CD4-positive, alpha-beta T cell treated with Interleukin-1 beta for 1 hour (primary cell): Measurements from ENCODE around the gene PCDHB5.
"Not testable (repeated sequence)": the region's sequence is repeated elsewhere in the genome, so short reads cannot be mapped to it uniquely, and the experiment has no call there.

ENCODE experiments used
- DNase-seq, 2 donors: peaks; one replicate each; pipeline ENCODE4 v3.0.0-alpha.2; 2020 to 2022

PCDHB5 gene

DNA sequence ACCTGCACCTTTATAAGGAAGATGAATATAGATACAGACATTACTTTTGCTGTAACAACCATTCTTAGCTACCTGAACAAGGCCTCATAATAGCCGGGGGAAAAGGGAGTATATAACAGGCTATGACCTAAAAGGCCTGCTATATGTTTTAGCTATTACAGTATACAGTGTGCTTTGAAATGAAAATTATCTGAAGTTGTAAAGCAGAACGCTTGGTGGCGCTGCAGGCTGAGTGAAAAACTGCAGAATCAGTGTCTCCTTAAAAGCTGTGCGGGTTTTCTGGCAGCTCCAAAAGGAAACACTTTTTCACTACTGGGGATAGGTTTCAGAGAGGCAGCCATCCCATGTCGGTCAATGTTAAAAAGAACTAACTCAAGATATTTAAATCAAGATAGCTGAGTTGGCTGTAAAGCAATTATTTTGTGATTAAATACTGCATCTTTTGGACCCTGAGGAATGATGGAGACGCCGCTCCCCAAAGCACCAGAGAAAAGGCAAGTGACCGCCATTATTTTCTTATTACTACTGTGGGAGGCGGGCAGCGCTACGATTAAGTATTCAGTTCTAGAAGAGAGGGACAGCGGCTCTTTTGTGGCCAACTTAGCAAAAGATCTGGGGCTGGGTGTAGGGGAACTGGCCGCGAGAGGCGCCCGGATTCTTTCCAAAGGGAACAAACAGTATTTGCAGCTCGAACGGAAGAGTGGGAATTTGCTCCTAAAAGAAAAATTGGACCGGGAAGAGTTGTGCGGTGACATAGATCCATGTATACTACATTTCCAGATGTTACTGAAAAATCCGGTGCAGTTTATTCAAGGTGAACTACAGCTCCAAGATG is 20.8 kb downstream of the PCDHB5 start:
- DNase-seq = no peak

DNA sequence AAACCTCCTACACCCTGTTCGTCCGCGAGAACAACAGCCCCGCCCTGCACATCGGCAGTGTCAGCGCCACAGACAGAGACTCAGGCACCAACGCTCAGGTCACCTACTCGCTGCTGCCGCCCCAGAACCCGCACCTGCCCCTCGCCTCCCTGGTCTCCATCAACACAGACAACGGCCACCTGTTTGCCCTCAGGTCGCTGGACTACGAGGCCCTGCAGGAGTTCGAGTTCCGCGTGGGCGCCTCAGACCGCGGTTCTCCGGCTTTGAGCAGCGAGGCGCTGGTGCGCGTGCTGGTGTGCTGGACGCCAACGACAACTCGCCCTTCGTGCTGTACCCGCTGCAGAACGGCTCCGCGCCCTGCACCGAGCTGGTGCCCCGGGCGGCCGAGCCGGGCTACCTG is 22.4 kb downstream of the PCDHB5 start:
- not testable (repeated sequence) for DNase-seq

DNA sequence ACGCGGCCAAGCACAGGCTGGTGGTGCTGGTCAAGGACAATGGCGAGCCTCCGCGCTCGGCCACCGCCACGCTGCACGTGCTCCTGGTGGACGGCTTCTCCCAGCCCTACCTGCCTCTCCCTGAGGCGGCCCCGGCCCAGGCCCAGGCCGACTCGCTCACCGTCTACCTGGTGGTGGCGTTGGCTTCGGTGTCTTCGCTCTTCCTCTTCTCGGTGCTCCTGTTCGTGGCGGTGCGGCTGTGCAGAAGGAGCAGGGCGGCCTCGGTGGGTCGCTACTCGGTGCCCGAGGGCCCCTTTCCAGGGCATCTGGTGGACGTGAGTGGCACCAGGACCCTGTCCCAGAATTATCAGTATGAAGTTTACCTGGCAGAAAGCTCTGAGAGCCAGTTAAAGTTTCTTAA is 22.9 kb downstream of the PCDHB5 start:
- not testable (repeated sequence) for DNase-seq

DNA sequence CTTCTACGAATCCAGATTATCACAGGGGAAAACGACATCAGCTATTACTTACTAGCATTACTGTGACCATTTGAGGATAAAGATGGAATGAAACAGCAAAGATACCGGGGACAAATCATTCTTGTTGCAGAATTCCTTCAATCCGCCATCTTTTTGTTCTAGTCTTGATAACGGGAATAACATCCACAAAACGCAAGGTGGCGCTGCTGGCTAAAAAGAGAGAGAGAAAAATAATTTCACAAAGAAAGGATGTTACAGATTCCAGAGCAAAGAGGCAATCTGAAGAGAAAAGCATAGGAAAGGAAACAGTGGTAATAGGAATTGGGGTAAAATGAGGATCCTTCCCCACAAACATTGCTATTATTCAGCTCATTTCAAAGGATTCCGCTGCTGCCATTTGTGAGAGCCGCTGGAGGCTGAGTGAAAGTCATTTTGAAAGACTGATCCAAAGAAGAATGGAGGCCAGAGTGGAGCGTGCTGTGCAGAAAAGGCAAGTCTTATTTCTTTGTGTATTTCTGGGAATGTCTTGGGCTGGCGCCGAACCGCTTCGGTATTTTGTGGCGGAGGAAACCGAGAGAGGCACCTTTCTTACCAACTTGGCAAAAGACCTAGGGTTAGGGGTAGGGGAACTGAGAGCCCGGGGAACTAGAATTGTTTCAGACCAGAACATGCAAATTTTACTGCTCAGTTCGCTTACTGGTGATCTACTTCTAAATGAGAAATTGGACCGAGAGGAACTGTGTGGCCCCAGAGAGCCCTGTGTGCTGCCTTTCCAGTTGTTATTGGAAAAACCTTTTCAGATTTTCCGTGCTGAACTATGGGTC is 37.6 kb downstream of the PCDHB5 start, which contains the start of gene PCDHB7:
Gene PCDHB7 (plus strand): TSS at position 264 of the 824 bp plus-strand sequence. CDS start 192 bp downstream, at position 456.
- peak in 1 of 2 donors; percentile 10 for DNase-seq

DNA sequence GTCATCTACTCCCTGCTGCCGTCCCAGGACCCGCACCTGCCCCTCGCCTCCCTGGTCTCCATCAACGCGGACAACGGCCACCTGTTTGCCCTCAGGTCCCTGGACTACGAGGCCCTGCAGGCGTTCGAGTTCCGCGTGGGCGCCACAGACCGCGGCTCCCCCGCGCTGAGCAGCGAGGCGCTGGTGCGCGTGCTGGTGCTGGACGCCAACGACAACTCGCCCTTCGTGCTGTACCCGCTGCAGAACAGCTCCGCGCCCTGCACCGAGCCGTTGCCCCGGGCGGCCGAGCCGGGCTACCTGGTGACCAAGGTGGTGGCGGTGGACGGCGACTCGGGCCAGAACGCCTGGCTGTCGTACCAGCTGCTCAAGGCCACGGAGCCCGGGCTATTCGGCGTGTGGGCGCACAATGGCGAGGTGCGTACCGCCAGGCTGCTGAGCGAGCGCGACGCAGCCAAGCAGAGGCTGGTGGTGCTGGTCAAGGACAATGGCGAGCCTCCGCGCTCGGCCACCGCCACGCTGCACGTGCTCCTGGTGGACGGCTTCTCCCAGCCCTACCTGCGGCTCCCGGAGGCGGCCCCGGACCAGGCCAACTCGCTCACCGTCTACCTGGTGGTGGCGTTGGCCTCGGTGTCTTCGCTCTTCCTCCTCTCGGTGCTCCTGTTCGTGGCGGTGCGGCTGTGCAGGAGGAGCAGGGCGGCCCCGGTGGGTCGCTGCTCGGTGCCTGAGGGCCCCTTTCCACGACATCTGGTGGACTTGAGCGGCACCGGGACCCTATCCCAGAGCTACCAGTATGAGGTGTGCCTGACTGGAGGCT is 39.5 kb downstream of the PCDHB5 start:
- not testable (repeated sequence) for DNase-seq

DNA sequence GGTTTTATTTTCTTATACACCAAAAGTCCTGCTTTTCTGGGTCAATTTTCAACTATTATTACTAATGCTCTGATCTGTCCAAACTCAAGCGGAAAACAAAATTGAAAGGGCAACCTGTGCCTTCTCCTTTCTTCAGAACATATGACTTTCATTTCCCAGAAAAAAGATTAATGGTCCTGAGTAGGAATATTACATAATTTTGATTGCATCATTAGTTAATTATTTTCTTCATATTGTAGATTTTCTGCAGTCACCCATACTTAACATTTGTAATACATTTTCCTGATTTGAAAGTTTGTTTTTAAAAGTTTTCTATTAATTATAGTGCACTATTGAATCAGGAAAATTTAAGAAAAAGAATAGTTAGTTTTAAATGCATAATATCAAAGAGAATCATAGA is 40.9 kb downstream of the PCDHB5 start:
- DNase-seq = no peak

DNA sequence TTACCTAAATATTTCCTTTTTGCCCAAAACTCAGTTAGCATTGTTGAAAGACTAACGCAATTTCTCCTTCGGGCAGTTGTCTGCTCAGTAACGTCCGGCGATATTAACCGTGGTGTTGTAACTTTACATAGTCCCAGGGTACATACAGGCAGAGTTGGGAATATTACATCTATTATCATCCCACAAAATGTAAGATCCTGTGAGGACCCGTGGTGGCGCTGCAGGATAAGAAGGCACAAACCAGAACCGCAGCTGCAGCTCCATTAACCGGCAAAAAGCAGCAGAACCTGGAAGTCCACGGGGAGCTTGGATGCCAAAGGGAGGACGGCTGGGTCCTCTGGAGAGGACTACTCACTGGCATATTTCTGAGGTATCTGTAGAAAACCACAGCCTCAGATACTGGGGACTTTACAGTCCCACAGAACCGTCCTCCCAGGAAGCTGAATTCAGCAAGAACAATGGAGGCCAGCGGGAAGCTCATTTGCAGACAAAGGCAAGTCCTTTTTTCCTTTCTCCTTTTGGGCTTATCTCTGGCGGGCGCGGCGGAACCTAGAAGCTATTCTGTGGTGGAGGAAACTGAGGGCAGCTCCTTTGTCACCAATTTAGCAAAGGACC is 42.7 kb downstream of the PCDHB5 start, which contains the start of gene PCDHB8:
Gene PCDHB8 (plus strand): TSS at position 214 of the 615 bp plus-strand sequence. CDS start 245 bp downstream, at position 459.
- DNase-seq = not testable (repeated sequence)

DNA sequence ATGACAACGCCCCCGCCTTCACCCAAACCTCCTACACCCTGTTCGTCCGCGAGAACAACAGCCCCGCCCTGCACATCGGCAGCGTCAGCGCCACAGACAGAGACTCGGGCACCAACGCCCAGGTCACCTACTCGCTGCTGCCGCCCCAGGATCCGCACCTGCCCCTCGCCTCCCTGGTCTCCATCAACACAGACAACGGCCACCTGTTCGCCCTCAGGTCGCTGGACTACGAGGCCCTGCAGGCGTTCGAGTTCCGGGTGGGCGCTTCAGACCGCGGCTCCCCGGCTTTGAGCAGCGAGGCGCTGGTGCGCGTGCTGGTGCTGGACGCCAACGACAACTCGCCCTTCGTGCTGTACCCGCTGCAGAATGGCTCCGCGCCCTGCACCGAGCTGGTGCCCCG is 44.4 kb downstream of the PCDHB5 start:
- DNase-seq = not testable (repeated sequence)

DNA sequence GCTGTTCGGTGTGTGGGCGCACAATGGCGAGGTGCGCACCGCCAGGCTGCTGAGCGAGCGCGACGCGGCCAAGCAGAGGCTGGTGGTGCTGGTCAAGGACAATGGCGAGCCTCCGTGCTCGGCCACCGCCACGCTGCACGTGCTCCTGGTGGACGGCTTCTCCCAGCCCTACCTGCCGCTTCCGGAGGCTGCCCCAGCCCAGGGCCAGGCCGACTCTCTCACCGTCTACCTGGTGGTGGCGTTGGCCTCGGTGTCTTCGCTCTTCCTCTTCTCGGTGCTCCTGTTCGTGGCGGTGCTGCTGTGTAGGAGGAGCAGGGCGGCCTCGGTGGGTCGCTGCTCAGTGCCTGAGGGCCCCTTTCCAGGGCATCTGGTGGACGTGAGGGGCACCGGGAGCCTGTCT is 44.9 kb downstream of the PCDHB5 start:
- not testable (repeated sequence) for DNase-seq

DNA sequence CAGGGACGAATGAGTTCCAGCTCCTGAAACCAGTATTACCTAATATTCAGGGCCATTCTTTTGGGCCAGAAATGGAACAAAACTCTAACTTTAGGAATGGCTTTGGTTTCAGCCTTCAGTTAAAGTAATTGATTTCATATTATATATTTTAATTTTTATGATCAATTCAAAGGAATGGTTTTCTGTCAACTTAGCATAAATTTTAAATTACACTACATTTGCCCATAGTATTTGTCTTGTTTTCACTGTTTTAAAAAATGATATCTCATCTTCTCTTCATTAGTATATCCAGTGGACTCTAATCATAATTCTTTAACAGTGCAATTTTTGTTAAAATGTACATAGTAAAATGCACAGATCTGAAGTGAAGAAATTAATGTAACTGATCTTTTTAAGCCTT is 45.3 kb downstream of the PCDHB5 start:
- DNase-seq = no peak

DNA sequence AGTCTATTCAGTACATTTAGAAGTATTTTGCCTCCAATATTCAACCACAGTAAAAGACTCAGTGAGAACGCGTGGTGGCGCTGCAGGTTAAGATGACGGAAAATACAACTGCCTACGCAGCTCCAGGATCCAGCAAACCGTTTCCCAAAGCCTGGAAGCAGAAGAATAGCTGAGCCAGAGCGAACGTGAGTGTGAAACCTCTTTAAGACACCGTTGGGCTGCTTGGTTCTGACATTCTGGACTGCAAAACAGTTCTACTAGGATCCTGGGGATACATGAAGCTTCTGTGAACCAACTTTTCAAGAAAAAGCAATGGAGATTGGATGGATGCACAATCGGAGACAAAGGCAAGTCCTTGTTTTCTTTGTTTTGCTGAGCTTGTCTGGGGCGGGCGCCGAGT is 47.2 kb downstream of the PCDHB5 start, which contains the start of gene PCDHB16:
Gene PCDHB16 (plus strand): TSS at position 140 of the 400 bp plus-strand sequence. CDS start 173 bp downstream, at position 313.
- DNase-seq = no peak

DNA sequence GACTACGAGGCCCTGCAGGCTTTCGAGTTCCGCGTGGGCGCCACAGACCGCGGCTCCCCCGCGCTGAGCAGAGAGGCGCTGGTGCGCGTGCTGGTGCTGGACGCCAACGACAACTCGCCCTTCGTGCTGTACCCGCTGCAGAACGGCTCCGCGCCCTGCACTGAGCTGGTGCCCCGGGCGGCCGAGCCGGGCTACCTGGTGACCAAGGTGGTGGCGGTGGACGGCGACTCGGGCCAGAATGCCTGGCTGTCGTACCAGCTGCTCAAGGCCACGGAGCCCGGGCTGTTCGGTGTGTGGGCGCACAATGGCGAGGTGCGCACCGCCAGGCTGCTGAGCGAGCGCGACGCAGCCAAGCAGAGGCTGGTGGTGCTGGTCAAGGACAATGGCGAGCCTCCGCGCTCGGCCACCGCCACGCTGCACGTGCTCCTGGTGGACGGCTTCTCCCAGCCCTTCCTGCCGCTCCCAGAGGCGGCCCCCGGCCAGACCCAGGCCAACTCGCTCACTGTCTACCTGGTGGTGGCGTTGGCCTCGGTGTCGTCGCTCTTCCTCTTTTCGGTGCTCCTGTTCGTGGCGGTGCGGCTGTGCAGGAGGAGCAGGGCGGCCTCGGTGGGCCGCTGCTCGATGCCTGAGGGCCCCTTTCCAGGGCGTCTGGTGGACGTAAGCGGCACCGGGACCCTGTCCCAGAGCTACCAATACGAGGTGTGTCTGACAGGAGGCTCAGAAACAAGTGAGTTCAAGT is 49.3 kb downstream of the PCDHB5 start:
- not testable (repeated sequence) for DNase-seq

DNA sequence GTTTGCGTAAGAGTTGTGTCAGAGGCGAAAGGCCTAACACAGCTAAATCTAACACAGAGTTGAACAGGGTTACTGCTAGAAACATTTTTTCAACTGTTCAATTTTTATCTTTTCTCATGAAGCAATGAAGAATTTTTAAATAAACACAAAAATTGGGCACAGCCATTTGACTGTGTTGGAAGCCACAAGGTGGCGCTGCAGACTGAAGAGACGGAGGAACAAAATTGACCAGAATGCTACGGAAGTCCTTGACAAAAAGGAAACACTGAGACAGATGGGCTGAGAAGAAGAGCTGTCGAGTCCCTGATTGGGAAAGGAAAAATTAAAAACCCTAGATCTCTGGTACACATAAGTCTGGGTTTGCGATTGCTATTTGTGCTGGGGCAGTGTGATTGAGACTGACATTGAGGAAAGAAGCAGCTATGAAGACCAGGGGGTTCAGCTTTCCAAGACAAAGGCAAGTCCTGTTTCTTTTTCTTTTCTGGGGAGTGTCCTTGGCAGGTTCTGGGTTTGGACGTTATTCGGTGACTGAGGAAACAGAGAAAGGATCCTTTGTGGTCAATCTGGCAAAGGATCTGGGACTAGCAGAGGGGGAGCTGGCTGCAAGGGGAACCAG is 52.0 kb downstream of the PCDHB5 start, which contains the start of gene PCDHB9:
Gene PCDHB9 (plus strand): TSS at position 265 of the 616 bp plus-strand sequence. CDS start 158 bp downstream, at position 423.
- DNase-seq = peak in 1 of 2 donors; percentile 23
